Heart right ventricle (tissue), 16 donors: Measurements from ENCODE around the gene CHAF1B. TPM values are rescaled to one million over a fixed set of nuclear protein-coding genes. Genes with fewer than 3 reads are reported as not detected.

ENCODE experiments used
- ATAC-seq, 8 donors: fragments of 200-7000 bp; cut with Tn5 transposase; one replicate each; pipeline ENCODE4 v1.9.1; 2020; ENCODE audit warnings: mild to moderate bottlenecking in 8 of 8, moderate library complexity in 8 of 8, moderate number of reproducible peaks in 1 of 8
- DNase-seq, 2 donors: peaks; one replicate each; pipeline ENCODE4 v3.0.0-alpha.2; 2020
- H3K27ac ChIP-seq, 10 donors: fragments of 200-600 bp; sonication (generic) in 2 of 10; one replicate each; pipeline versions ENCODE4 v1.5.0 to v1.8.0; 2020 to 2022; ENCODE audit warnings: mild to moderate bottlenecking in 3 of 10
- H3K27me3 ChIP-seq, 7 donors: fragments of 200-600 bp; one replicate each; pipeline ENCODE4 v1.8.0; 2021 to 2022; ENCODE audit warnings: mild to moderate bottlenecking in 2 of 7
- H3K36me3 ChIP-seq, 9 donors: fragments of 200-600 bp; sonication (generic) in 1 of 9; one replicate each; pipeline versions ENCODE4 v1.5.0 to v1.8.0; 2020 to 2022; ENCODE audit warnings: mild to moderate bottlenecking in 2 of 9
- H3K4me1 ChIP-seq, 9 donors: fragments of 200-600 bp; sonication (generic) in 1 of 9; one replicate each; pipeline versions ENCODE4 v1.5.0 to v1.8.0; 2020 to 2022; ENCODE audit warnings: mild to moderate bottlenecking in 4 of 9
- H3K4me3 ChIP-seq, 10 donors: fragments of 200-600 bp; sonication (generic) in 2 of 10; one replicate each; pipeline versions ENCODE4 v1.5.0 to v1.8.0; 2020 to 2022; ENCODE audit warnings: mild to moderate bottlenecking in 7 of 10, moderate library complexity in 2 of 10
- H3K9me3 ChIP-seq, 11 donors: fragments of 200-600 bp in 10 of 11; sonication (generic) in 2 of 11; one replicate each; pipeline versions ENCODE4 v1.5.0 to v1.8.0; 2013 to 2022; ENCODE audit warnings: mild to moderate bottlenecking in 2 of 11, control low read depth in 1 of 11, moderate library complexity in 1 of 11
- CTCF ChIP-seq, 9 donors: fragments of 200-600 bp; sonication (generic) in 2 of 9; IDR thresholded peaks; one replicate each; pipeline versions ENCODE4 v1.5.0 to v1.8.0; 2021 to 2022; ENCODE audit warnings: antibody characterized with exemption in 9 of 9, mild to moderate bottlenecking in 5 of 9, moderate library complexity in 1 of 9
- WGBS, 2 donors: extraction: QIAGEN DNeasy Blood & Tissue Kit; methylation state at CpG; one replicate each; pipeline ENCODE4 v1.1.7; 2013; ENCODE audit warnings: inconsistent platforms in 1 of 2; 5-methylcytosine and 5-hydroxymethylcytosine counted together
- intact Hi-C, 10 donors: fragments of 100-400 bp; cut with DNase I; formaldehyde crosslinking; loops; one replicate each; pipeline versions ENCODE4 v1.11.1 to v1.14.2; 2022
- polyA plus RNA-seq, 2 donors: library from polyadenylated mRNA; stranded (reverse); fragments of 200-250 nt; gene quantifications; one replicate each; pipeline ENCODE4 v1.2.3, GENCODE V29; 2013
- total RNA-seq, 10 donors: library from RNA; stranded (reverse); fragmentation: NEBNext Ultra II Directional in 3 of 10; extraction: Animal tissue kit (Norgen Biotek cat#: 25700) in 3 of 10; gene quantifications; one replicate each; pipeline versions ENCODE4 v1.2.1 to v1.2.4, GENCODE V29; 2021 to 2023
- donor health status: Arrhythmogenic right ventricular cardiomyopathy.
- donor health status: ischemic (EF 13 %, LVEDD 7.1; RV severe dilation, severe dysfunction).
- donor health status: healthy with polysubstance abuse.
- donor health status: DM: no; HTN: yes; CAD: no.
- donor health status: DM: no; HTN: no; CAD: no.
- donor health status: ischemic (EF 25% LVEDD 6.9; RV normal size, moderate dysfunction).
- donor health status: ischemic (EF 25% LVEDD 5.7; RV mildly dilated, moderate dysfunction).
- donor health status: healthy.
- donor health status: DM: yes; HTN: yes; CAD: no.
- donor health status: Ischemic cardiomyopathy.
- donor health status: ischemic (EF 35%, LVEDD 5.7; RV mildly dilated, moderate dysfunction).
- donor health status: nonischemic (EF 11% LVEDD 7.7; RV severe dilation, severe dysfunction).
- donor health status: DM: yes; HTN: yes; CAD: no.
- donor health status: PGD.
- donor health status: ischemic (EF 29% LVEDD 5.4; RV normal size, mild dysfunction).
- donor health status: nonischemic (EF 23%, LVEDD 6.1; RV moderate dilation, normal function).

Gene CHAF1B
- total and polyA plus RNA-seq, 12 donors, result 0.24 to 1.3 (median 0.48) TPM

GRCh38 chr21:36431252-36431651, 46.1 kb downstream of the CHAF1B start:
- H3K4me3 ChIP-seq, result peak overlapping the region in 1 of 10 donors; percentile 42

GRCh38 chr21:36433059-36433709, 48.0 kb downstream of the CHAF1B start:
- ATAC-seq (no peak), DNase-seq (no peak)
- H3K36me3 ChIP-seq, result no peaks in the 10 kb centered on the region
- WGBS, 2 donors, result 90 to 93% methylated on average over 7 of the region's 7 CpGs
- H3K9me3 ChIP-seq, result peaks cover 0 to 4% (median 0%) of the 10 kb centered on the region in 11 donors
- no peak overlapping the region for H3K4me3 ChIP-seq
- peaks cover 0 to 28% (median 0%) of the 10 kb centered on the region in 7 donors for H3K27me3 ChIP-seq
- TF ChIP-seq CTCF (IDR thresholded peaks at IDR 0.05), result no peak
- intact Hi-C loops, result no loop called here
- peaks cover 0 to 45% (median 9%) of the 10 kb centered on the region in 9 donors for H3K4me1 ChIP-seq
- H3K27ac ChIP-seq, result no peak overlapping the region

More at GRCh38 chr21:36431252-36431651, 46.1 kb downstream of the CHAF1B start:
- WGBS, 2 donors, result 82 to 92% methylated on average over 4 of the region's 4 CpGs
- ATAC-seq (no peak), DNase-seq (no peak)
- Histone ChIP-seq H3K4me1 (peaks cover 0 to 32% (median 9%) of the 10 kb centered on the region in 9 donors), H3K27ac (peak overlapping the region in 4 of 10 donors; percentile 73 to 87 (median 78)), H3K27me3 (peaks cover 0 to 28% (median 0%) of the 10 kb centered on the region in 7 donors), H3K9me3 (no peaks in the 10 kb centered on the region), H3K36me3 (no peaks in the 10 kb centered on the region)
- TF ChIP-seq CTCF (IDR thresholded peaks at IDR 0.05), result no peak
- intact Hi-C loops, result no loop called here

GRCh38 chr21:36434144-36434543, 49.0 kb downstream of the CHAF1B start:
- no peak for TF ChIP-seq CTCF (IDR thresholded peaks at IDR 0.05)
- peaks cover 0 to 4% (median 0%) of the 10 kb centered on the region in 11 donors for H3K9me3 ChIP-seq
- DNase-seq (no peak), ATAC-seq (no peak)
- H3K4me1 ChIP-seq, result peaks cover 0 to 38% (median 9%) of the 10 kb centered on the region in 9 donors
- H3K36me3 ChIP-seq, result no peaks in the 10 kb centered on the region
- H3K27ac ChIP-seq, result no peak overlapping the region
- 86 to 92% methylated on average over 6 of the region's 6 CpGs for WGBS, 2 donors
- no peak overlapping the region for H3K4me3 ChIP-seq
- H3K27me3 ChIP-seq, result peaks cover 0 to 24% (median 0%) of the 10 kb centered on the region in 7 donors
- intact Hi-C loops, result no loop called here

DNA sequence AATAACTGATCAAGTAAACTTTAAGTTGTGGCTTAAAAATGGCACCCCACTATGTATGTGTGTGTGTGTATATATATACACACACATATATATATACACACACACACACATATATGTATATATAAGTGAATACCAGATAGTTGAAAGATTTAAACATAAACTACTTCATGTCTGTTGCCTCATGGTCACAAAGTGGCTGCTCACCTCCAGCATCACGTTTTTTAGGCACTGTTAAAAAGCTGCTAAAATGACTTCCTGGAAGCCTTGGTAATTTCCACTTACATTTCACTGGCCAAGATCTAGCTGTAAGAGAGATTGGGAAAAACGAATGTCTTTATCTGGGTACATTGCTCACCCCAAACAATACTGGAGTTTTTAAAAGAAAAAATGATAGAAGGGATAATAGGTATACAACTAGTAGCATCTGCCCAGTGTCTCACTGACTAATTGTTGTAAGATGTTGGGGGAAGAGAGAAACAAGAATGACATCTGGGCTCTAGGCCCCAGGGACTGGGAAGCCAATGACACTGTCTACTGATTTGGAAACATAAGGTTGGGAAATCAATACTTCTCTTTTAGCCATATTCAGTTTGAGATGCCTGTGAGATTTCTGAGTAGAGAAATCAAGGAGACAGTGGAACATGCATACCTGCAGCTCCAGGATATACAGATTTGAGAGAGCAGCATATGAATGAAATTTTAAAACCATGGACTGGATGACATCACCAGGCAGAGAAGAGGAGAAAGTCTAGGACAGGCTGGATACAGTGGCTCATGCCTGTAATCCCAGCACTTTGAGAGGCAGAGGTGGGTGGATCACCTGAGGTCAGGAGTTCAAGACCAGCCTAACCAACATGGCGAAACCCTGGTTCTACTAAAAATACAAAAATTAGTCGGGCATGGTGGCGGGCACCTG, 51.9 kb downstream of the CHAF1B start:
- ATAC-seq, result peak in 1 of 8 donors; percentile 39
- intact Hi-C loops, result no loop called here

More for the DNA sequence above, 51.9 kb downstream of the CHAF1B start:
- H3K27ac ChIP-seq, result peak overlapping the region in 1 of 10 donors; percentile 26
- no peaks in the 10 kb centered on the region for H3K27me3 ChIP-seq
- H3K9me3 ChIP-seq, result peaks cover 0 to 4% (median 0%) of the 10 kb centered on the region in 11 donors
- no peak overlapping the region for H3K4me3 ChIP-seq
- TF ChIP-seq CTCF (IDR thresholded peaks at IDR 0.05), result no peak
- 87 to 90% methylated on average over 5 of the region's 5 CpGs for WGBS, 2 donors
- peaks cover 0 to 13% (median 0%) of the 10 kb centered on the region in 9 donors for H3K4me1 ChIP-seq
- DNase-seq, result no peak
- H3K36me3 ChIP-seq, result no peaks in the 10 kb centered on the region
